ENCODE results near the gene AFF3. TPM values are rescaled to one million over a fixed set of nuclear protein-coding genes. Genes with fewer than 3 reads are reported as not detected.
A peak's percentile ranks its signal among the peaks of the same experiment; 100 is the strongest.

Gene AFF3
- total and polyA plus RNA-seq, 12 donors = 0.39 to 16.9 (median 7.0) TPM

DNA sequence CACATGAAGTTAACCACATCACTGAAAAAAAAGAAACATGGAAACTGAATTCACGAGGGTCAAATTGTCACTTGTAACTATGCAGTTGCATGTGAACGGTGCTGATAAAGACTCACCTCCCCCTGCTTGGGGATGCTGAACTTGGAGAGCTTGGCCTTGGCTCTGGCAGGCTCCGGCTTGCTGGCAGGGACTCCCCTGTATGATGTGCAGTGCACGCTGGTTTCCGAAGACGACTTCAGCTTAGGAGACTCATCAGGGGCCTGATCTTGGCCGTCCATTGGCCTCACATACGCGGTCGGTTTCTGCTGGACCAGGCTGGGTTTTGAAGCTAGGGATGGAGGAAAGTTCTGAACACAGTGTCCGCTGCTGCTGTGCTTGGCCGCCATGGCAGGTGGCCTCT lies 135.9 kb downstream of the AFF3 start:
- H3K27me3 ChIP-seq = no peaks in the 10 kb centered on the region
- DNase-seq (no peak), ATAC-seq (peak in 1 of 8 donors; percentile 13)
- H3K36me3 ChIP-seq = peaks cover 0 to 11% (median 0%) of the 10 kb centered on the region in 9 donors
- H3K27ac ChIP-seq = no peak overlapping the region
- 77 to 80% methylated on average over 12 of the region's 12 CpGs for WGBS, 2 donors
- H3K9me3 ChIP-seq = no peaks in the 10 kb centered on the region
- intact Hi-C loops (cut with DNase I) = no loop called here
- peaks cover 0 to 17% (median 6%) of the 10 kb centered on the region in 9 donors for H3K4me1 ChIP-seq
- no peak overlapping the region for H3K4me3 ChIP-seq
- no peak for TF ChIP-seq CTCF (IDR thresholded peaks at IDR 0.05)

DNA sequence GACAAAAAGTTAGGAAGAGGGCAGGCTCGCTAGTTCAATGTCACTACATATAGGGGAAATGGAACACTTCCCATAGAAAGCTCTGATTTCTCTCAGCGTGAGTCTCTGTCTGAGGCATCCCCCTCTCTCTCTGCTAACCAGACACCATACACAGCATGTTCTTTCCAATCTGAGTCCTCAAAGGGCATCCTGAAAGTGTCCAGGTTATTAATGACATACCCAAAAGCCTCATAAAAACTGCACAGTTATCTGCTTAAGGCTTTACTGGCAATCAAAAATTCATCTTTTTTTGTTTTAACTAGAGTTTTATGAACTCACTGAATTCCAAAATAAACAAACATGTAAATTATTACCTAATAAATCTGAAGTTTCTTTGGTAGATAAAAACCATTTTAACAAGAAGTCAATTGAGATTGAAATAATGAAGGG lies 137.4 kb downstream of the AFF3 start:
- Histone ChIP-seq H3K4me3 (no peak overlapping the region), H3K27ac (no peak overlapping the region), H3K9me3 (no peaks in the 10 kb centered on the region), H3K27me3 (no peaks in the 10 kb centered on the region), H3K4me1 (peaks cover 0 to 13% (median 5%) of the 10 kb centered on the region in 9 donors), H3K36me3 (peaks cover 0 to 11% (median 0%) of the 10 kb centered on the region in 9 donors)
- ATAC-seq (no peak), DNase-seq (no peak)
- intact Hi-C loops (cut with DNase I) = no loop called here
- WGBS, 2 donors = 79 to 86% methylated on average over 2 of the region's 2 CpGs
- TF ChIP-seq CTCF (IDR thresholded peaks at IDR 0.05) = no peak

GRCh38 chr2:100004348-100004884 lies 138.0 kb downstream of the AFF3 start:
- WGBS, 2 donors = 93% methylated on average over 3 of the region's 3 CpGs
- no peaks in the 10 kb centered on the region for H3K9me3 ChIP-seq
- TF ChIP-seq CTCF (IDR thresholded peaks at IDR 0.05) = no peak
- peaks cover 0 to 9% (median 4%) of the 10 kb centered on the region in 9 donors for H3K4me1 ChIP-seq
- ATAC-seq (no peak), DNase-seq (no peak)
- H3K4me3 ChIP-seq = no peak overlapping the region
- H3K27me3 ChIP-seq = no peaks in the 10 kb centered on the region
- H3K36me3 ChIP-seq = peaks cover 0 to 11% (median 0%) of the 10 kb centered on the region in 9 donors
- no peak overlapping the region for H3K27ac ChIP-seq
- intact Hi-C loops (cut with DNase I) = no loop called here

DNA sequence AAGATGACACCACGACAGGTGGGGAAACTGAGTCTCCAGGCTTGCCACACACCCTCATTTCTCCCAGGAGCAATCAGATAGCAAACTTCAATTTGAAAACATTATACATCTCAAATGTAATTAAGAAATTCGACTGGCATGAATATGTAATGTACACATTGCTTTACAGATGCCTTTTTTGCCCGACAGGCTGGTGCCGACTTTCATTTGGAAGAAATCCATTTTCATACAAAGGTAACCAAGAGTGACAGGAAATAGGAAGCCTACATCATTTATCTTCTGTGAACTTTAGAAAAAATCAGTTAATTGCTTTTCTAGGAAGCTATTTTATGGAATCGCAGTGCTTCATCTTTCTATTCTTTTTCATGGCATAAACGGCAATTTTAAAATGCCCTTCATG lies 140.3 kb downstream of the AFF3 start:
- H3K9me3 ChIP-seq = no peaks in the 10 kb centered on the region
- H3K27ac ChIP-seq = no peak overlapping the region
- ATAC-seq (no peak), DNase-seq (no peak)
- H3K4me1 ChIP-seq = no peaks in the 10 kb centered on the region
- peaks cover 0 to 10% (median 0%) of the 10 kb centered on the region in 9 donors for H3K36me3 ChIP-seq
- TF ChIP-seq CTCF (IDR thresholded peaks at IDR 0.05) = no peak
- no peak overlapping the region for H3K4me3 ChIP-seq
- 82 to 87% methylated on average over 6 of the region's 6 CpGs for WGBS, 2 donors
- H3K27me3 ChIP-seq = no peaks in the 10 kb centered on the region
- intact Hi-C loops (cut with DNase I) = no loop called here
